Measurements from ENCODE around the gene RRAS2. TPM values are rescaled to one million over a fixed set of nuclear protein-coding genes. Genes with fewer than 3 reads are reported as not detected.
A peak's percentile ranks its signal among the peaks of the same experiment; 100 is the strongest.
"Not testable (repeated sequence)": the region's sequence is repeated elsewhere in the genome, so short reads cannot be mapped to it uniquely, and the experiment has no call there.

RRAS2 gene
- total RNA-seq, 1 donor = 28.7 TPM

DNA sequence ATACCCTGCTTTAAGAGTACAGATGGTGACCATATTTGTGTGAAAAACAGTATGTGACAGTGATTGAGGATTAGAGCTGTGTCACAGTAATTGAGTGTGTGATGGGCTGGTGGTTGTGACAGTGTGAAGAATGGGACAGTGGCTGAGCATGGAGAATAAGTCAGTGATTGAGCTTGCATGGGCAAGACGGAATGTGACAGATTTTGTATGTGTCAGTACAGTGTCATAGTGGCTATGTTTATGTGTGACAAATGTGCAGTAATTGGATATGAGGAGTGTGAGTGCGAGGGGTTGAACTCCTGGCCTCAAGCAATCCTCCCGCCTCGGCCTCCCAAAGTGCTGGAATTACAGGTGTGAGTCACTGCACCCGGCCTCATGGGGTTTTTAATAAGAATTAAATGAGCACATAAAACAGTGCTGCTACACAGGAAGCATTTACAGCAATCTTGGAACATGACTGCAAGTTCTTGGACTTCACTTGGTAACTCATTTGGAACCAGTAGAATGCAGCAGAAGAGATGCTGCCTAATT is 583 bp upstream of the RRAS2 start:
- Histone ChIP-seq H3K27me3 (ENCODE audit: insufficient read depth, low read length) (peaks cover 29% of the 10 kb centered on the region), H3K4me1 (ENCODE audit: insufficient read depth, low read length) (peaks cover 17% of the 10 kb centered on the region), H3K4me3 (ENCODE audit: low read length) (no peak overlapping the region), H3K9me3 (ENCODE audit: low read depth, low read length) (no peaks in the 10 kb centered on the region)

- no peaks in the 10 kb centered on the region for H3K9me3 ChIP-seq (ENCODE audit: low read depth, low read length)
- H3K4me1 ChIP-seq (ENCODE audit: insufficient read depth, low read length) = peaks cover 20% of the 10 kb centered on the region
- H3K4me3 ChIP-seq (ENCODE audit: low read length) = peak overlapping the region; percentile 64
- peaks cover 29% of the 10 kb centered on the region for H3K27me3 ChIP-seq (ENCODE audit: insufficient read depth, low read length)
Measured at GRCh38 chr11:14357881-14358728, 878 bp downstream of the RRAS2 start.

GRCh38 chr11:14356342-14356741 is 2.6 kb downstream of the RRAS2 start:
- peaks cover 21% of the 10 kb centered on the region for H3K4me1 ChIP-seq (ENCODE audit: insufficient read depth, low read length)
- no peaks in the 10 kb centered on the region for H3K9me3 ChIP-seq (ENCODE audit: low read depth, low read length)
- no peak overlapping the region for H3K4me3 ChIP-seq (ENCODE audit: low read length)
- H3K27me3 ChIP-seq (ENCODE audit: insufficient read depth, low read length) = peaks cover 29% of the 10 kb centered on the region

GRCh38 chr11:14354604-14355003 is 4.4 kb downstream of the RRAS2 start:
- H3K9me3 ChIP-seq (ENCODE audit: low read depth, low read length); H3K4me3 ChIP-seq (ENCODE audit: low read length): not testable (repeated sequence)
- peaks cover 23% of the 10 kb centered on the region for H3K27me3 ChIP-seq (ENCODE audit: insufficient read depth, low read length)
- peaks cover 25% of the 10 kb centered on the region for H3K4me1 ChIP-seq (ENCODE audit: insufficient read depth, low read length)

DNA sequence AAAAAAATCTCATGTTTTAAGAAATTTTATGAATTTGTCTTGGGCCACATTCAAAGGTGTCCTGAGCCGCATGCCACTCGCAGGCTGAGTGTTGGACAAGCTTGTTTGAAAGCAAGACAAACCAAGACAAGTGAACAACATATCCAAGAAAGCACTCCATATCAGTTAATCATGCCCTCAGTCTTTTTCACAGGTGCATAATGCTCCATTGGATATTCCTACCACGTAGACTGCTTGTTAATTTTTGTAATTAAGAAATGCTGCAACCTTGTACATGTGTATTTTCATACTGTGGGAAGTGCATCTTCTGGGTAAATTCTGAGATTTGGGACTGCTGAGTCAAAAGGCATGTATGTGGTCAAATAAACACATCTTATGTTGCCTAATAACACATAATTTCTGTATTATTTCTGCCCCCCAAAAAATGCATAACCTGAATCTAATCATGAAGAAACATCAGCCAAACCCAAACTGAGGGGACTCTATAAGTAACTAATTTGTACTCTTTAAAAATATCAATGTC is 8.2 kb downstream of the RRAS2 start:
- Histone ChIP-seq H3K9me3 (ENCODE audit: low read depth, low read length) (peaks cover 7% of the 10 kb centered on the region), H3K27me3 (ENCODE audit: insufficient read depth, low read length) (no peaks in the 10 kb centered on the region), H3K4me3 (ENCODE audit: low read length) (no peak overlapping the region), H3K4me1 (ENCODE audit: insufficient read depth, low read length) (peaks cover 8% of the 10 kb centered on the region)

- Histone ChIP-seq H3K4me1 (ENCODE audit: insufficient read depth, low read length) (peaks cover 8% of the 10 kb centered on the region), H3K9me3 (ENCODE audit: low read depth, low read length) (peaks cover 8% of the 10 kb centered on the region), H3K27me3 (ENCODE audit: insufficient read depth, low read length) (no peaks in the 10 kb centered on the region), H3K4me3 (ENCODE audit: low read length) (no peak overlapping the region)
Measured at GRCh38 chr11:14350215-14350614, 8.8 kb downstream of the RRAS2 start.

GRCh38 chr11:14347991-14348390 is 11.0 kb downstream of the RRAS2 start:
- Histone ChIP-seq H3K27me3 (ENCODE audit: insufficient read depth, low read length) (no peaks in the 10 kb centered on the region), H3K4me1 (ENCODE audit: insufficient read depth, low read length) (peaks cover 4% of the 10 kb centered on the region), H3K4me3 (ENCODE audit: low read length) (no peak overlapping the region), H3K9me3 (ENCODE audit: low read depth, low read length) (peaks cover 8% of the 10 kb centered on the region)

GRCh38 chr11:14347494-14347893 is 11.5 kb downstream of the RRAS2 start:
- H3K9me3 ChIP-seq (ENCODE audit: low read depth, low read length) = peaks cover 8% of the 10 kb centered on the region
- no peaks in the 10 kb centered on the region for H3K27me3 ChIP-seq (ENCODE audit: insufficient read depth, low read length)
- no peak overlapping the region for H3K4me3 ChIP-seq (ENCODE audit: low read length)
- peaks cover 3% of the 10 kb centered on the region for H3K4me1 ChIP-seq (ENCODE audit: insufficient read depth, low read length)

GRCh38 chr11:14346303-14346955 is 12.6 kb downstream of the RRAS2 start:
- Histone ChIP-seq H3K27me3 (ENCODE audit: insufficient read depth, low read length) (no peaks in the 10 kb centered on the region), H3K4me3 (ENCODE audit: low read length) (no peak overlapping the region), H3K9me3 (ENCODE audit: low read depth, low read length) (peaks cover 8% of the 10 kb centered on the region), H3K4me1 (ENCODE audit: insufficient read depth, low read length) (peaks cover 9% of the 10 kb centered on the region)

GRCh38 chr11:14345668-14346067 is 13.3 kb downstream of the RRAS2 start:
- Histone ChIP-seq H3K4me1 (ENCODE audit: insufficient read depth, low read length) (peaks cover 9% of the 10 kb centered on the region), H3K9me3 (ENCODE audit: low read depth, low read length) (peaks cover 8% of the 10 kb centered on the region), H3K4me3 (ENCODE audit: low read length) (no peak overlapping the region), H3K27me3 (ENCODE audit: insufficient read depth, low read length) (no peaks in the 10 kb centered on the region)

DNA sequence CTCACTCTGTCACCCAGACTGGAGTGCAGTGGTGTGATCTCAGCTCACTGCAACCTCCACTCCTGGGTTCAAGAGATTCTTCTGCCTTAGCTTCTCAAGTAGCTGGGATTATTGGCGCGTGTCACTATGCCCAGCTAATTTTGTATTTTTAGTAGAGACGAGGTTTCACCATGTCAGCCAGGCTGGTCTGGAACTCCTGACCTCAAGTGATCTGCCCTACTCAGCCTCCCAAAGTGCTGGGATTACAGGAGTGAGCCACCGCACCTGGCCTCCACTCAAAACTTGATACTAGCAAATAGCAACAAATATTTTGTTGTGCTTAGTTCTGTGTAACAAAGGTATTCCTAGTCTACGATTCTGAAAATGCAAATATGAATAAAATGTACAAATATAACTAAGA is 14.0 kb downstream of the RRAS2 start:
- not testable (repeated sequence) for H3K9me3 ChIP-seq (ENCODE audit: low read depth, low read length); H3K4me3 ChIP-seq (ENCODE audit: low read length); H3K4me1 ChIP-seq (ENCODE audit: insufficient read depth, low read length); H3K27me3 ChIP-seq (ENCODE audit: insufficient read depth, low read length)

DNA sequence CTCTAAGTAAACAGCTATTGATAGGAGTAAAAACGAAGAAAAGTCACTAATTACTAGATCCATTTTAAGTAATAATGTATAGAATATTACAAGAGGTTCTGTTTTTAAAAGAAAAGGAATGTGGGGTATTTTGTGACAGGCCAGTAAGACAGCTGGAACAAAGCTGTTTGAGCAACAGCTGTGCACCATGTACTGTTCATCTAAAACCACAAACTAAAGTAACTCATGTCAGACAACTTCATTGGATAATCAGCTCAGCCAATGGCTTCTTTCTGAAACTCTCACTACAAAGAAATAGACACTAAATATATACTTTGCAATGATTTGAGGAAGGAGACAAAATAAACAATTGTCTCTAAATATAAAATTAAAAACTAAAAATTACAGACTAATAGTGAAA is 16.1 kb downstream of the RRAS2 start:
- no peaks in the 10 kb centered on the region for H3K27me3 ChIP-seq (ENCODE audit: insufficient read depth, low read length)
- no peak overlapping the region for H3K4me3 ChIP-seq (ENCODE audit: low read length)
- H3K4me1 ChIP-seq (ENCODE audit: insufficient read depth, low read length) = peaks cover 10% of the 10 kb centered on the region
- H3K9me3 ChIP-seq (ENCODE audit: low read depth, low read length) = peaks cover 8% of the 10 kb centered on the region

DNA sequence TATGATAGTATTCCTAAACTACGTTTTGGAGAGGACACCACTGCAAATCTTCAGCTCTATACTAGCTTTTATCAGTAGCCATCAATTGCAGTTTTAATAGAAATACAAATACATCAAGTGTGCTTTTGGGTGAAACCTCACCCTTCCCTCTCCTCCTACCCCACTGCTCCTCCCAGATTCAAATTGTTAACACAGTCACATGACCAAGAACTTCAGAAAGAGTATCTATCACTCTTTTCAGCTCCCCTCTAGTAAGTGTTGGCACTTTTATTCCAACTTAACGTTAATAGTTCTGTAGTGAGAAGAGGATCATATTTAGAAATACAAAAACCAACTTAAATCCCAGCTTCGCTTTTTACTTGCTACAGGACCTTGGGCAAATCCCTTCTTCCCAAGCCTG is 17.0 kb downstream of the RRAS2 start:
- Histone ChIP-seq H3K4me1 (ENCODE audit: insufficient read depth, low read length) (peaks cover 10% of the 10 kb centered on the region), H3K9me3 (ENCODE audit: low read depth, low read length) (peaks cover 11% of the 10 kb centered on the region), H3K4me3 (ENCODE audit: low read length) (no peak overlapping the region), H3K27me3 (ENCODE audit: insufficient read depth, low read length) (no peaks in the 10 kb centered on the region)

- H3K4me1 ChIP-seq (ENCODE audit: insufficient read depth, low read length) = peaks cover 13% of the 10 kb centered on the region
- H3K4me3 ChIP-seq (ENCODE audit: low read length) = no peak overlapping the region
- H3K27me3 ChIP-seq (ENCODE audit: insufficient read depth, low read length) = no peaks in the 10 kb centered on the region
- H3K9me3 ChIP-seq (ENCODE audit: low read depth, low read length) = peaks cover 13% of the 10 kb centered on the region
Measured at GRCh38 chr11:14340721-14341120, 18.3 kb downstream of the RRAS2 start.

DNA sequence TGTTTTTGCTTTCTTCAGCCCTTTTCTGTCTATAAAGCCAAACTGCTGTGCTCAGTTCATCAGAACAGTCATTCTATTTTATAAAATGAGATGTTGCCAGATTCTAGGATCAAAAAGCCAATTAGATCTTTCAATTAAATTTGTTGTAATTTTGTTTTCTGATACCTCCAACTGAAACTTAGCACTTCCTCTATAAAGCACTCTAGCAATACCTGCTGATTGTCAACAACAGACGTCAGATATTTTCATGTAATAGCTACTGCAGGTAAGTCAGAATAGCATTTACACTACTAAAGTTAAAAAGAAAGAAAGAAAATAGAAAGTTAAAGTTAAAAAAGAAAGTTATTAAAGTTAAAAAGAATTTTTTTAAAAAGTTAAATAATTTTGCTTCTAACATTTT is 19.6 kb downstream of the RRAS2 start:
- Histone ChIP-seq H3K4me3 (ENCODE audit: low read length) (no peak overlapping the region), H3K4me1 (ENCODE audit: insufficient read depth, low read length) (peaks cover 20% of the 10 kb centered on the region), H3K27me3 (ENCODE audit: insufficient read depth, low read length) (no peaks in the 10 kb centered on the region), H3K9me3 (ENCODE audit: low read depth, low read length) (peaks cover 13% of the 10 kb centered on the region)

All from mononuclear cell (primary cell).